Esophagus muscularis mucosa (tissue), 4 donors: ENCODE data around the gene LHFPL6.

Experiments used
- EP300 ChIP-seq: sonication (generic); formaldehyde crosslinking; IDR thresholded peaks from one replicate; pipeline ENCODE4 v1.6.1; 2017; ENCODE audit warnings: antibody characterized with exemption
- POLR2A ChIP-seq: fragments of 450-650 bp; IDR thresholded peaks from one replicate; pipeline ENCODE4 v1.6.1; 2017; ENCODE audit warnings: antibody characterized with exemption, moderate library complexity, mild to moderate bottlenecking, low read depth
- TF ChIP-seq, protein P1 (sequence below), 3 experiments: fragments of 200-600 bp in 2 of 3; fragments of 450-650 bp in 1 of 3; sonication (generic) in 2 of 3; IDR thresholded peaks; one replicate each; pipeline ENCODE4 v1.5.1; 2017 to 2019; ENCODE audit warnings: antibody characterized with exemption in 3 of 3, mild to moderate bottlenecking in 2 of 3, moderate library complexity in 1 of 3

DNA sequence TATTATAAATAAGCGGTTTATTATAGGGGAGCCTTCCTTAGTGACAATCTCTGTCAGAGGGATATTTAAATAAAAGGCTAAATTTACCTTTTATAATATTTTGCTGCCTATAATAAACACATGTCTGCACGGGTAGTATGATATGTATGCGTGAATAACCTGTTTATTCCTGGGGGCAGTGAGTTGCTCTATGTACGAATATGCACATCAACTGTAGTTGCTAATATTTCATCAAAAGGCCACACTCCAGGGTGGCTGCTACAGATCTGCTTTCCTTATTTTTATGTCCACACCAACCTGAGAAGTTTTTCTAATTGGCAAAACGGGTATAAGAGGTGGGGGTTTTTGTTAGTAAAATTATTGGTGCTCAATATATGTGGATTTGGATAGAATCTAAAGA is 192.0 kb downstream of the LHFPL6 start:
- TF ChIP-seq, protein P1, sequence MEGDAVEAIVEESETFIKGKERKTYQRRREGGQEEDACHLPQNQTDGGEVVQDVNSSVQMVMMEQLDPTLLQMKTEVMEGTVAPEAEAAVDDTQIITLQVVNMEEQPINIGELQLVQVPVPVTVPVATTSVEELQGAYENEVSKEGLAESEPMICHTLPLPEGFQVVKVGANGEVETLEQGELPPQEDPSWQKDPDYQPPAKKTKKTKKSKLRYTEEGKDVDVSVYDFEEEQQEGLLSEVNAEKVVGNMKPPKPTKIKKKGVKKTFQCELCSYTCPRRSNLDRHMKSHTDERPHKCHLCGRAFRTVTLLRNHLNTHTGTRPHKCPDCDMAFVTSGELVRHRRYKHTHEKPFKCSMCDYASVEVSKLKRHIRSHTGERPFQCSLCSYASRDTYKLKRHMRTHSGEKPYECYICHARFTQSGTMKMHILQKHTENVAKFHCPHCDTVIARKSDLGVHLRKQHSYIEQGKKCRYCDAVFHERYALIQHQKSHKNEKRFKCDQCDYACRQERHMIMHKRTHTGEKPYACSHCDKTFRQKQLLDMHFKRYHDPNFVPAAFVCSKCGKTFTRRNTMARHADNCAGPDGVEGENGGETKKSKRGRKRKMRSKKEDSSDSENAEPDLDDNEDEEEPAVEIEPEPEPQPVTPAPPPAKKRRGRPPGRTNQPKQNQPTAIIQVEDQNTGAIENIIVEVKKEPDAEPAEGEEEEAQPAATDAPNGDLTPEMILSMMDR (IDR thresholded peaks at IDR 0.05), result no peak
- no peak for TF ChIP-seq POLR2A
- no peak for TF ChIP-seq EP300
